GM10847 (cell line): ENCODE data around the gene SHB.

ENCODE experiments used
- POLR2A ChIP-seq: IDR thresholded peaks from 2 replicates; pipeline ENCODE4 v1.6.1; 2011; ENCODE audit not compliant: insufficient read length; ENCODE audit errors: extremely low read depth

SHB gene

DNA sequence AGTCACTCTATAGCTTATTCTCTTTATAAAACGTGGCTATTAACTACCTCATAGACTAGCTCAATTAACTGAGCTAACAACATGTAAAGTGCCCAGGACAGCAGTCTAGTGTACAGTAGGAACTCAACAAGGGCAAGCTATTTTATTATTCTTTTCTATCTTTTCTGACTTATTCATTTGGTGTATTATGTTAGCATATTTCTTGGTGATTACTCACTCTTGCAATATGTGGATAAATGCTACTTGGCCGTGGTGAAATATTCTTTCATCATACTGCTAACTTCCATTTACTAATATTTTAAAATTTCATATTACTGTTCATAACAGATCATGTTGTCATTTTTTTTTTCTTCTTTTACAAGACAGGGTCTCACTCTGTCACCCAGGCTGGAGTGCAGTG is 170.0 kb downstream of the SHB start:
- no peak for TF ChIP-seq POLR2A

DNA sequence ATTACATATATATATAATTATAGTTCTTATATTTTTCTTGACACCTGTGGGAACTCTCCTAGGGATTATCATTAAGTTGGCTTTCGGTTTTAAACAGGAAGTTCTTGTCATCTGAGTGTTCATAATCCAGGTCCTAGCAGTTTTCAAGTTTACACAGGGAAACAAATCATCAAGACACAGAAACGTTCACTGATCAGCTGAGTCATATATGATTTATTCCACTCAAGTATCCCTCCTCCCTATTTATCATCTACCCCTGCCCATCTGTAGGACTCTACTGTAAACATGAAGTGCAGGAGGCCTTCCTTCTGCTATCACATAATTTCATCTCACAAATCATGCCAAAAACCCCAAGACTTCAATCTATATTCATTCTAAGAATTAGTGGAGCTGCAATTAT is 171.4 kb downstream of the SHB start:
- TF ChIP-seq POLR2A = no peak

DNA sequence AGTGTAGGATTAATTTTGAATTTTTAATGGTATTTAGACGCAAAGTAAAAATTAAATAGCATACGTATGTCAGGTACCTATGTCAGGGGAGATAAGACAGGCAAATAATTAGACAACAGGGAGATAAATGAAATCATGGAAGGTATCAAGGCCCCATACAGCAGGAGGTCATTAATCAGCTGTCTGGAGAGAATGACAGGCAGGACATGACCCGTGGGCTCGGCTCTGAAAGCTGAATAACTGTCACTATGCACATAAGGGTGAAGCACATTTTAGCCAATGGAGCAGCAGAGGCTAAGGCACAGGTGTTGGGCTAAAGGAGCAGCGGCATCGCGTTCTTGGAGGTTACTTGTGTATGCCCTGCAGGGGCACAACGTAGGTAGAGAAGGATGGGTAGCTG is 177.0 kb downstream of the SHB start:
- no peak for TF ChIP-seq POLR2A

DNA sequence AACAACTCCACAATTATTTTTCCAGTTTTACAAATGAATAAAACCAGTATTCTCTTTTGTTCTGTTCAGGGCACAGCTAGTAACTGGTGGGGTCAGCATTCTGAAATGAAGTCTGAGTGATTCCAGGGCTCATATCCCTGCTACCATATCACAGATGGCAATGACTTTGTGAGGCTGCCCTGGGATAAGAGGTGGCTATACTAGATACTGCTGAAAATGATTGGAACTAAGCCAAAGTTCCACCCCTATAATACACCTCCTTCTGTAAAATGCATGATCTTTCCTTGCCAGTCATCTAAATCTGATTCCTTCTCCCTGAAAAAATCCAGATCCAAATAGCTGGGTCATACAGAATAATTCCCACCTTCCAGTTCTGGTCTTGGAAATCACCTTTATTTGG is 179.5 kb downstream of the SHB start:
- TF ChIP-seq POLR2A = no peak

DNA sequence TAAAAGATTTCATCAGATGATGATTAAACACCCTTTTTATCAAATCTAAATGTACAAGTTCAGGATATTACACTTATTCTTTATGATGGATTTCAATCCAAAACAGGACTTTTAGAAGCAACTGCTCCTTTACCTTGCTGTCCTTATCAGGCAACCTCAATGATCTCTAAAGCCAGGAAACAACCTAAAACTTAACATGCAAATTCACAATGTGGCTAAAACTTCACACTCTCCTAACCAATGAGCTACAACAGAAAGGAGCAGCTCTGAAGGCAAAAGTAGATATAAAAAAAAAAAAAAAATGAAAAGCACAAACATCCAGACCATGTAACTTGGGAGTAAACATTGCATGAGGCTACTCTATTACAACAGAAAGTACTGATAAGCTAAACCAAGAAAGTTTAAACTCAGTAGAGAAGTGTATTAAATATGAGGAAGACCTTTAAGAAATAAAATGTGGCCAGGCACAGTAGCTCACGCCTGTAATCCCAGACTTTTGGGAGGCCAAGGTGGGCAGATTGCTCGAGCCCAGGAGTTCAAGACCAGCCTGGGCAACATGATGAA is 188.0 kb downstream of the SHB start:
- no peak for TF ChIP-seq POLR2A

DNA sequence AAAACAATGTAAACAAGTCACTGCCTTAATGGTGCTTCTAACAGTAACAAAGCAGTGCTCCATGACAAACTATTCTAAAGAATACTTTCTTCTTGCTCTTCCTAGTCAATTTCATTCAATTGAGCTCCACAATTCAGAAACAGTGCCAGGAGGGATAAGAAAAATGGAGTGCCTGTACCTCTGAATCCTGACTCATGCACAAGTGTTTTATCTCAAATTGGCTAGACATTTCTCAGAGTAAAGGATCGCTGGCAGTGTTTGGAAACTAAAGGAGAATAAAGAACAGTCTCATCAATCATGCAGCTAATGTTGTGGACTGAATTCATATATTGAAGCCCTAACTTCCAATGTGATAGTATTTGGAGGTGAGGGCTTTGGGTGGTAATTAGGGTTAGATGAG is 192.7 kb downstream of the SHB start:
- no peak for TF ChIP-seq POLR2A

DNA sequence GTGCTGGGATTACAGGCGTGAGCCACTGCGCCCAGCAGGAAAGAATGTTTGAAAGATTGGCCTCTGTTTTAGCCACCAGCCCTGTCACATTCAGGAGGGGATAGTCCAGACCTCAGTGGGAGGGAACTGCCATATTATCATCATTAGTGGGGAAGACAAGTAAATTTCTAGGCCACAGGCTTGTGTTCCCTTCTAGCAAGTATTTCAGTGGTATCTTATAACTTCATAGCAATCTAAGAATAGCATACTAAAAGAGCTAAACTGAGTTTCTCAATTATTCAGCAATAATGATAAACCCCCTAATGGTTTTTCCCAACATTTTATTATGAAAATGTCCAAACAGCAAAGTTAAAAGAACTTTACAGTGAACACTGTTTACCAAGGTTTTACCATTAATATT is 195.1 kb downstream of the SHB start:
- TF ChIP-seq POLR2A = no peak

DNA sequence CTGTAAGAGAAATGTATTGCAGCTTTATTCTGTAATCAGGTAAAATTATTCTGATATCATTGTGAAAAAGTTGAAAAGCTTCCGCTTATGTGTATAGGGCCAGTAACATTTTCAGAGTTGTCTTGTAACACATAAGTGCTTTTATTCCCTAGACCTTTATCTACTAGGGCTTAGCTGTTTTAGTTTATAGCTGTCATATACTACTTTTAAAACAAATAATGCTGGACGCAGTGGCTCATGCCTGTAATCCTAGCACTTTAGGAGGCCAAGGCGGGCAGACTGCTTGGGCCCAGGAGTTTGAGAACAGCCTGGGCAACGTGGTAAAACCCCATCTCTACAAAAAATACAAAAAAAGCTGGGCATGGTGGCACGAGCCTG is 198.2 kb downstream of the SHB start:
- TF ChIP-seq POLR2A = no peak

DNA sequence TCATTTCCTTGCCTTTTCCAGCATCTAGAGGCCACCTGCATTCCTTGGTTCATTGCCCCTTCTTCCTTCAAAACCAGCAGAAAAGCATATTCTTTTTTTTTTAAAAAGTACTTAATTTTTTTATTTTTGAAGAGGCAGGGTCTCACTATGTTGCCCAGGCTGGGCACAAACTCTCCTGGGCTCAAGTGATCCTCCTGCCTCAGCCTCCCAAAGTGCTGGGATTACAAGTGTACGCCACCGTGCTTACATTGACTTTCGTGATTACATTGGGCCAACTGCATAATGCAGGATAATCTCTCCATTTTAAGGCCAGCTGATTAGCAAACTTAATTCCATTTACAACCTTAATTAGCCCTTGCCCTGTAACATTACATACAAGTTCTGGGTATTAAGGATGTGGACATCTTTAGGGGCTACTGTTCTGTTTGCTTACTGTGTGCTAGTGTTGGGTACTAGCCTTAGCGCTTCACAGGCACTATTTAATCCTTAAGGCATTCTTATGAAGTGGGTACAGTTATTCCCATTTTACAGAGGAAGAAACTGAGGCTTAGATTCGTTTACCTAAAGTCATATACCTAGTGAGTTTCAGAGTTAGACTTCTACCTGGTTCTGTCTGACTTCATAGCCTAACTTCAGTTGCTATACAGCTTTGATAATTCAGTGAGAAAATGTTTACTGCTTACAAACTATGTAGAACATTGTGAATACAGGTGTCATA is 198.8 kb downstream of the SHB start:
- no peak for TF ChIP-seq POLR2A
